Calu3 (cell line): ENCODE data around the gene POFUT1. TPM values are rescaled to one million over a fixed set of nuclear protein-coding genes. Genes with fewer than 3 reads are reported as not detected.
"Not testable (repeated sequence)": the region's sequence is repeated elsewhere in the genome, so short reads cannot be mapped to it uniquely, and the experiment has no call there.

Source experiments
- BruUV-seq: library from RNA; stranded (reverse); fragments of 400-500 nt; replicated peaks from 2 replicates; lab custom pipeline; 2021; lab: Mats Ljungman, UMichigan
- CTCF ChIA-PET: fragments of 300-600 bp; sonication (Branson Sonifier 250); formaldehyde crosslinking; loops from one replicate; lab custom pipeline; 2022; ENCODE audit warnings: antibody characterized with exemption; lab: Charles Lee
- DNase-seq: peaks from one replicate; pipeline ENCODE4 v3.0.0; 2022
- H3K27ac Mint-ChIP-seq: one replicate; pipeline ENCODE4 v1.8.0; 2022; ENCODE audit warnings: mixed read lengths; ENCODE audit not compliant: unreplicated experiment
- H3K27me3 Mint-ChIP-seq: one replicate; pipeline ENCODE4 v1.8.0; 2022; ENCODE audit warnings: mixed read lengths; ENCODE audit not compliant: unreplicated experiment
- H3K36me3 Mint-ChIP-seq: one replicate; pipeline ENCODE4 v1.8.0; 2022; ENCODE audit warnings: mild to moderate bottlenecking, moderate library complexity, mixed read lengths; ENCODE audit not compliant: insufficient read depth, unreplicated experiment
- H3K4me1 Mint-ChIP-seq: one replicate; pipeline ENCODE4 v1.8.0; 2022; ENCODE audit warnings: mild to moderate bottlenecking, low read depth, mixed read lengths; ENCODE audit not compliant: unreplicated experiment
- H3K4me3 Mint-ChIP-seq: one replicate; pipeline ENCODE4 v1.8.0; 2022; ENCODE audit warnings: mild to moderate bottlenecking, low read depth, moderate library complexity, mixed read lengths; ENCODE audit not compliant: unreplicated experiment
- H3K9me3 Mint-ChIP-seq: one replicate; pipeline ENCODE4 v1.8.0; 2022; ENCODE audit warnings: low read depth, mixed read lengths; ENCODE audit not compliant: unreplicated experiment
- intact Hi-C: fragments of 100-400 bp; cut with micrococcal nuclease; formaldehyde crosslinking; loops from one replicate; pipeline ENCODE4 v1.10.0; 2022; ENCODE audit not compliant: unreplicated experiment
- total RNA-seq: library from RNA; stranded (reverse); gene quantifications from 2 replicates; pipeline ENCODE4 v1.2.3, GENCODE V29; 2022
- TF ChIP-seq, protein P1 (sequence below): fragments of 200-600 bp; IDR thresholded peaks from one replicate; pipeline ENCODE4 v1.8.0; 2022; ENCODE audit warnings: antibody characterized with exemption; ENCODE audit not compliant: unreplicated experiment

Gene POFUT1
- total RNA-seq, 1 experiment from 2014 or later = 87.3 TPM

DNA sequence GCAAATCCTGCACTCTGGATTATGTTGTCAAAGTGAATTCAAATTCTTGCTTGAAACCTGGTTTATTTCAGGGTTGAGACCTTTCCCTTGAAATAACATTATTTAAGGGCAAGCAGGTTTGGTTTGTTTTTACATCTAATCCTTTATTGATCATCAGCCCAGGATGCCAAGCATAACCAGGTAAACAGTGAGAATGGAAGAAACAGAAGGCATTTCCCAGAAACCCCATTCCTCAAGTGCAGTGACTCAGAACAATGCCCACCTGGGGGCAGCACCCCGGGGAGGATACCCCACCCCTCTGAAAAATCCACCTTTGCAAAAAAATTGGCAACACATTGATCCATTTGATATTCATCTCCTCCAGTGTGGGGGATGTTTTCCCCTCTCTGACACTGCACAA lies 32.5 kb downstream of the POFUT1 start:
- Mint-ChIP-seq H3K4me3 (no peak overlapping the region), H3K9me3 (no peaks in the 10 kb centered on the region), H3K27me3 (no peaks in the 10 kb centered on the region), H3K36me3 (no peaks in the 10 kb centered on the region), H3K27ac (no peak overlapping the region), H3K4me1 (peaks cover 13% of the 10 kb centered on the region)
- TF ChIP-seq, protein P1, sequence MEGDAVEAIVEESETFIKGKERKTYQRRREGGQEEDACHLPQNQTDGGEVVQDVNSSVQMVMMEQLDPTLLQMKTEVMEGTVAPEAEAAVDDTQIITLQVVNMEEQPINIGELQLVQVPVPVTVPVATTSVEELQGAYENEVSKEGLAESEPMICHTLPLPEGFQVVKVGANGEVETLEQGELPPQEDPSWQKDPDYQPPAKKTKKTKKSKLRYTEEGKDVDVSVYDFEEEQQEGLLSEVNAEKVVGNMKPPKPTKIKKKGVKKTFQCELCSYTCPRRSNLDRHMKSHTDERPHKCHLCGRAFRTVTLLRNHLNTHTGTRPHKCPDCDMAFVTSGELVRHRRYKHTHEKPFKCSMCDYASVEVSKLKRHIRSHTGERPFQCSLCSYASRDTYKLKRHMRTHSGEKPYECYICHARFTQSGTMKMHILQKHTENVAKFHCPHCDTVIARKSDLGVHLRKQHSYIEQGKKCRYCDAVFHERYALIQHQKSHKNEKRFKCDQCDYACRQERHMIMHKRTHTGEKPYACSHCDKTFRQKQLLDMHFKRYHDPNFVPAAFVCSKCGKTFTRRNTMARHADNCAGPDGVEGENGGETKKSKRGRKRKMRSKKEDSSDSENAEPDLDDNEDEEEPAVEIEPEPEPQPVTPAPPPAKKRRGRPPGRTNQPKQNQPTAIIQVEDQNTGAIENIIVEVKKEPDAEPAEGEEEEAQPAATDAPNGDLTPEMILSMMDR = no peak
- intact Hi-C loops = no loop called here
- peak; percentile 44 for DNase-seq
- CTCF ChIA-PET = interaction anchor here (0.6 kb wide), 1 partner anchor 326 kb away, joined by 3 read pairs; no protein-coding TSS in a partner anchor
- BruUV-seq = no TSS peak

DNA sequence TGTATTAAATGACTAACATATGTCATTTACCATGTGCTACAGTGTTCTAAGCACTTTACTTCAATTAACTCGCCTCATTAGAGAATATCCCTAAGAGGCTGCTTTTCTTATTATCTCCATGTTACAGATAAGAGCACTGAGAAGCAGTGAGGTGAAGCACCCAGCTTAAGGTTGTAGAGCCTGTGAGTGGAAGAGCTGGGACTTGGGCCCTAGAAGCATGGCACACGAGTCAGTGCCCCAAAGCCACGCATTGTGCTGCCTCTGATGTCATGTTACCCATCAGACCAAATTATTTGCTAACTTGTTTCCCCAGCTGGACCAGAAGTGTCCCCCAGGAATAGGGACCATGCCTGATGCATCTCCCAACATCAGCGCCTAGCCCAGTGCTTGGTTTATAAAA lies 34.1 kb downstream of the POFUT1 start:
- TF ChIP-seq, protein P1 = no peak
- H3K4me3 Mint-ChIP-seq = no peak overlapping the region
- no peaks in the 10 kb centered on the region for H3K36me3 Mint-ChIP-seq
- H3K27me3 Mint-ChIP-seq = no peaks in the 10 kb centered on the region
- CTCF ChIA-PET = interaction anchor here (0.5 kb wide), 1 partner anchor 76 kb away, joined by 6 read pairs; no protein-coding TSS in a partner anchor
- no TSS peak for BruUV-seq
- no peak overlapping the region for H3K27ac Mint-ChIP-seq
- H3K9me3 Mint-ChIP-seq = no peaks in the 10 kb centered on the region
- H3K4me1 Mint-ChIP-seq = peaks cover 13% of the 10 kb centered on the region
- DNase-seq = no peak
- intact Hi-C loops = no loop called here

DNA sequence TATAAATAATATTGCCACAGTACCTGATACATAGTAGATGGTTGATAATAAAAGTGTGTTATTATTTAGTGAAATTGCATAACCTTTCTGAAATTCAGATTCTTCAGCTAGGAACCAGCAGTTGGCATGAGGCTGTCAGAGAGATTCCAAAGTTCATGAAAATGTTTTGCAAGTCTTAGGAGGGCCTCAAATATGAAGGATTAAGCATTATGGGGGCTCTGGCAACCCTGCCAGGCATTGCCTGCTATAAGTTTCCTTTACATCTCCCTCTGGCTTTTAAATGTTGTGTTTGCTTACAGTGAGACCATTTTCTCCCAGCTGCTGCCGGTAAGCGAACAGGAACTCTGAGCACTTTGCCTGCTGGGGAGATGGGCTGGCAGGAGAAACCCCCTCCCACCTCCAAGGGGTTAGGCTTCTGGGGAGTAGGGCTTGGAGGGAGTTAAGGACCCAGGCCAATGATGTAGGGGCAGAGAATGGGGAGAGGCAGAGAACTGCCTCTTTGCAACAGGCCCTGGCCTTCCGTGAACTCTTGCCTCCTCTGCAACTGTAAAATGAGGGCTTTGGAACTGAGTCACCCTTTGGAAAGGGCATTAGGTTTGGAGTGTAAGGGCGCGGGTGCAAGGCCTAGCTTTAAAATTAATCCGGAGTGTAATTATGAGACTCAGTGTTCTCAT lies 36.6 kb downstream of the POFUT1 start:
- Mint-ChIP-seq H3K36me3 (no peaks in the 10 kb centered on the region), H3K27ac (no peak overlapping the region), H3K4me1 (peaks cover 13% of the 10 kb centered on the region), H3K27me3 (no peaks in the 10 kb centered on the region), H3K9me3 (no peaks in the 10 kb centered on the region), H3K4me3 (no peak overlapping the region)
- CTCF ChIA-PET = no interaction called here
- DNase-seq = no peak
- no TSS peak for BruUV-seq
- TF ChIP-seq, protein P1 = no peak
- intact Hi-C loops = no loop called here

DNA sequence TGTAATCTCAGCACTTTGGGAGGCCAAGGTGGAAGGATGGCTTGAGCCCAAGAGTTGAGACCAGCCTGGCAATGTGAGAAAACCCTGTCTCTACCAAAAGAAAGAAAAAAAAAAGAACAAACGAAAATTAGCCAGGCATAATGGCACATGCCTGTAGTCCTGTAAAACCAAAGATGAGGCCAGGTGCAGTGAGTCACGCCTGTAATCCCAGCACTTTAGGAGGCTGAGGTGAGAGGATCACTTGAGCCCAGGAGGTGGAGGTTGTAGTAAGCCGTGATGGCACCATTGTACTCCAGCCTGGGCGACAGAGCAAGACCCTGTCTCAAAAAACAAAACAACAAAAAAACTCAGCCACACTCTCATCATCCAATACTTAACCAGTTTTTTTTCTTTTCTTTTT lies 37.3 kb downstream of the POFUT1 start:
- intact Hi-C loops = no loop called here
- no peaks in the 10 kb centered on the region for H3K9me3 Mint-ChIP-seq
- no peaks in the 10 kb centered on the region for H3K27me3 Mint-ChIP-seq
- no peak overlapping the region for H3K4me3 Mint-ChIP-seq
- no peaks in the 10 kb centered on the region for H3K36me3 Mint-ChIP-seq
- H3K4me1 Mint-ChIP-seq = peaks cover 7% of the 10 kb centered on the region
- CTCF ChIA-PET = no interaction called here
- TF ChIP-seq, protein P1 = no peak
- DNase-seq = no peak
- no TSS peak for BruUV-seq
- H3K27ac Mint-ChIP-seq = no peak overlapping the region

DNA sequence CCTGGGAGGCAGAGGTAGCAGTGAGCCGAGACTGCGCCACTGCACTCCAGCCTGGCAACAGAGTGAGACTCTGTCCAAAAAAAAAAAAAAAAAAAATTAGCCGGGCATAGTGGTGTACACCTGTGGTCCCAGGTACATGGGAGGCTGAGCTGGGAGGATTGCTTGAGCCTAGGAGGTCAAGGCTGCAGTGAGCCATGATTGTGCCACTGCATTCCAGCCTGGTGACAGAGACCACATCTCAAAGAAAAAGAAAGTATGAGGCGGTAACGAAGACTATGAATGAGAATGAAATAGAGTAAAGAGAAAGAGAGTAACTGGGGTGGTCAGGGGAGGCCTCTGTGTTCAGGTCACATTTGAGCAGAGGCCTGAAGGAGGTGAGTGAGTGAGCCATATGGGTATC lies 38.5 kb downstream of the POFUT1 start:
- H3K27ac Mint-ChIP-seq, H3K4me3 Mint-ChIP-seq, intact Hi-C loops, H3K27me3 Mint-ChIP-seq, DNase-seq, H3K4me1 Mint-ChIP-seq, H3K9me3 Mint-ChIP-seq, H3K36me3 Mint-ChIP-seq, BruUV-seq: not testable (repeated sequence)
- CTCF ChIA-PET = interaction anchor here (0.6 kb wide), 1 partner anchor 39 kb away, joined by 3 read pairs; no protein-coding TSS in a partner anchor
